GM12875 (cell line): ENCODE results near the gene TWIST2.

Experiments used
- H3K4me3 ChIP-seq: one replicate; pipeline ENCODE4 v1.5.1; 2011; ENCODE audit warnings: low read depth, low read length, control low read depth
- CTCF ChIP-seq: IDR thresholded peaks from 2 replicates; pipeline ENCODE4 v1.5.1; 2011; ENCODE audit warnings: low read depth, mild to moderate bottlenecking, control low read depth, inconsistent platforms, low read length, moderate library complexity, borderline replicate concordance; ENCODE audit not compliant: insufficient read depth

TWIST2 gene

GRCh38 chr2:238878051-238878735 is 30.3 kb downstream of the TWIST2 start:
- no peak for TF ChIP-seq CTCF
- no peak overlapping the region for H3K4me3 ChIP-seq

- TF ChIP-seq CTCF: no peak
- no peak overlapping the region for H3K4me3 ChIP-seq
Observed at GRCh38 chr2:238879043-238879442, 31.2 kb downstream of the TWIST2 start.

- TF ChIP-seq CTCF: no peak
- no peak overlapping the region for H3K4me3 ChIP-seq
Observed at GRCh38 chr2:238879621-238880377, 31.9 kb downstream of the TWIST2 start.

GRCh38 chr2:238881353-238882081 is 33.6 kb downstream of the TWIST2 start:
- TF ChIP-seq CTCF: no peak
- H3K4me3 ChIP-seq: no peak overlapping the region

GRCh38 chr2:238882082-238882755 is 34.3 kb downstream of the TWIST2 start:
- TF ChIP-seq CTCF: no peak
- H3K4me3 ChIP-seq: no peak overlapping the region

- no peak overlapping the region for H3K4me3 ChIP-seq
- TF ChIP-seq CTCF: no peak
Observed at GRCh38 chr2:238883421-238883901, 35.6 kb downstream of the TWIST2 start.
